PFSK-1 (cell line): ENCODE data around the gene SLX9. TPM values are rescaled to one million over a fixed set of nuclear protein-coding genes. Genes with fewer than 3 reads are reported as not detected.

Experiments
- FOXP2 ChIP-seq: optimal IDR thresholded peaks from 2 replicates; pipeline ENCODE3; 2011; ENCODE audit warnings: borderline replicate concordance, control low read depth, inconsistent platforms; ENCODE audit not compliant: insufficient read depth; ENCODE audit errors: extremely low read length, extremely low read depth
- POLR2AphosphoS5 ChIP-seq: IDR thresholded peaks from 2 replicates; pipeline ENCODE4 v1.6.1; 2012; ENCODE audit warnings: low read depth, mild to moderate bottlenecking, control low read depth, low read length, moderate library complexity
- SIN3A ChIP-seq: IDR thresholded peaks from 2 replicates; pipeline ENCODE4 v1.6.1; 2012; ENCODE audit warnings: mild to moderate bottlenecking, low read length, moderate library complexity, borderline replicate concordance; ENCODE audit not compliant: insufficient read depth
- TAF1 ChIP-seq: IDR thresholded peaks from 2 replicates; pipeline ENCODE4 v1.6.1; 2012; ENCODE audit warnings: low read length, control low read depth, borderline replicate concordance; ENCODE audit not compliant: insufficient read depth
- polyA plus RNA-seq: library from polyadenylated mRNA; unstranded; fragments of >200 nt; gene quantifications from one replicate; pipeline ENCODE4 v1.2.1, GENCODE V29; 2012; ENCODE audit warnings: low read depth, missing spikeins; ENCODE audit not compliant: insufficient read length
- TF ChIP-seq, protein P1 (sequence below), 2 experiments: IDR thresholded peaks; 2 replicates each; pipeline versions ENCODE4 v1.6.1 to v1.8.0; 2011 to 2012; ENCODE audit warnings: low read depth in 2 of 2, low read length in 2 of 2, control low read depth in 1 of 2, inconsistent platforms in 1 of 2, mild to moderate bottlenecking in 1 of 2, moderate library complexity in 1 of 2; ENCODE audit not compliant: insufficient read depth in 1 of 2

The SLX9 gene
- 150 TPM for polyA plus RNA-seq

DNA sequence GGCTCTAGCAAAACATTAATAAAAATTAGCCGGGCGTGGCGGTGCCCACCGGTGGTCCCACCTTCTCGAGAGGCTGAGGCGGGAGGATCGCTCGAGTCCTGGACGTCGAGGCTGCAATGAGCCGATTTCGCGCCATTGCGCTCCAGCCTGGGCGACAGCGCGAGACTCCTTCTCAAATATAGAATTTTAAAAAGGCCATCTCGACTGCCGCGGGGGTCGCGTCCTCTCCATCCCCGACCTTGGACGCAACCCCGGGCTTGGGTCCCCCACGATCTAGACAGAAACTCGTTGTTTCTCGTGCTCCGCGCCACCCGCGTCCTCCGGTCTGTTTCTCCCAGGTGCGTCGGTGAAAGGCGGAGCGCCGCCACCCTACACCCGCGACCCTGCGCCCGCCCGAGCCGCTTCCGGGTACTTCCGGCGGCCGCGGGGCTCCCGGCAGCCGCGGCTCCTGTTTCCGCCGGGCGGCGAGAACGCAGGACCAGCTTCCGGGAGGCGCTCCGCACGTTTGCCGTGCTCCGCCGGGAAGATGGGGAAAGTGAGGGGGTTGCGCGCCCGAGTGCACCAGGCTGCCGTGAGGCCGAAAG, at the start of gene SLX9:
SLX9 (plus strand) TSS at position 498 of the 584 bp plus-strand sequence; CDS start at position 527, 29 bp downstream.
- TF ChIP-seq TAF1 (peak; percentile 98), POLR2AphosphoS5 (no peak; the same call in none of the 2 replicates), SIN3A (peak; percentile 18; the same call in 1 of the 2 replicates), FOXP2 (peak; percentile 97)
- TF ChIP-seq, protein P1, sequence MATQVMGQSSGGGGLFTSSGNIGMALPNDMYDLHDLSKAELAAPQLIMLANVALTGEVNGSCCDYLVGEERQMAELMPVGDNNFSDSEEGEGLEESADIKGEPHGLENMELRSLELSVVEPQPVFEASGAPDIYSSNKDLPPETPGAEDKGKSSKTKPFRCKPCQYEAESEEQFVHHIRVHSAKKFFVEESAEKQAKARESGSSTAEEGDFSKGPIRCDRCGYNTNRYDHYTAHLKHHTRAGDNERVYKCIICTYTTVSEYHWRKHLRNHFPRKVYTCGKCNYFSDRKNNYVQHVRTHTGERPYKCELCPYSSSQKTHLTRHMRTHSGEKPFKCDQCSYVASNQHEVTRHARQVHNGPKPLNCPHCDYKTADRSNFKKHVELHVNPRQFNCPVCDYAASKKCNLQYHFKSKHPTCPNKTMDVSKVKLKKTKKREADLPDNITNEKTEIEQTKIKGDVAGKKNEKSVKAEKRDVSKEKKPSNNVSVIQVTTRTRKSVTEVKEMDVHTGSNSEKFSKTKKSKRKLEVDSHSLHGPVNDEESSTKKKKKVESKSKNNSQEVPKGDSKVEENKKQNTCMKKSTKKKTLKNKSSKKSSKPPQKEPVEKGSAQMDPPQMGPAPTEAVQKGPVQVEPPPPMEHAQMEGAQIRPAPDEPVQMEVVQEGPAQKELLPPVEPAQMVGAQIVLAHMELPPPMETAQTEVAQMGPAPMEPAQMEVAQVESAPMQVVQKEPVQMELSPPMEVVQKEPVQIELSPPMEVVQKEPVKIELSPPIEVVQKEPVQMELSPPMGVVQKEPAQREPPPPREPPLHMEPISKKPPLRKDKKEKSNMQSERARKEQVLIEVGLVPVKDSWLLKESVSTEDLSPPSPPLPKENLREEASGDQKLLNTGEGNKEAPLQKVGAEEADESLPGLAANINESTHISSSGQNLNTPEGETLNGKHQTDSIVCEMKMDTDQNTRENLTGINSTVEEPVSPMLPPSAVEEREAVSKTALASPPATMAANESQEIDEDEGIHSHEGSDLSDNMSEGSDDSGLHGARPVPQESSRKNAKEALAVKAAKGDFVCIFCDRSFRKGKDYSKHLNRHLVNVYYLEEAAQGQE (IDR thresholded peaks at IDR 0.05; ENCODE audit: insufficient read depth in 1 of 2, low read depth in 2 of 2, low read length in 2 of 2) = peak; percentile 11 to 65; a peak in 1 of 4 replicates

- TF ChIP-seq SIN3A (no peak), TAF1 (no peak), FOXP2 (no peak), POLR2AphosphoS5 (no peak)
- TF ChIP-seq, protein P1 (IDR thresholded peaks at IDR 0.05; ENCODE audit: insufficient read depth in 1 of 2, low read depth in 2 of 2, low read length in 2 of 2) = no peak
Observed at GRCh38 chr21:44890338-44890931, 49.4 kb upstream of the SLX9 start.

GRCh38 chr21:44890961-44891541, 48.8 kb upstream of the SLX9 start:
- TF ChIP-seq POLR2AphosphoS5 = no peak
- no peak for TF ChIP-seq SIN3A
- TF ChIP-seq, protein P1 (IDR thresholded peaks at IDR 0.05; ENCODE audit: insufficient read depth in 1 of 2, low read depth in 2 of 2, low read length in 2 of 2) = no peak
- TF ChIP-seq FOXP2 = no peak
- no peak for TF ChIP-seq TAF1

- TF ChIP-seq, protein P1 (IDR thresholded peaks at IDR 0.05; ENCODE audit: insufficient read depth in 1 of 2, low read depth in 2 of 2, low read length in 2 of 2) = no peak
Observed at GRCh38 chr21:44891631-44892031, 48.2 kb upstream of the SLX9 start.
